ENCODE results near the gene ADCY2.

The ADCY2 gene

GRCh38 chr5:7410936-7411511 is 15.1 kb downstream of the ADCY2 start:
- TF ChIP-seq CTCF (IDR thresholded peaks at IDR 0.05; ENCODE audit: low read length, missing control alignments): no peak
- H3K4me3 ChIP-seq (replicated peaks; ENCODE audit: low read depth, low read length): no peak overlapping the region
- no peak for DNase-seq (ENCODE audit: low read depth)

DNA sequence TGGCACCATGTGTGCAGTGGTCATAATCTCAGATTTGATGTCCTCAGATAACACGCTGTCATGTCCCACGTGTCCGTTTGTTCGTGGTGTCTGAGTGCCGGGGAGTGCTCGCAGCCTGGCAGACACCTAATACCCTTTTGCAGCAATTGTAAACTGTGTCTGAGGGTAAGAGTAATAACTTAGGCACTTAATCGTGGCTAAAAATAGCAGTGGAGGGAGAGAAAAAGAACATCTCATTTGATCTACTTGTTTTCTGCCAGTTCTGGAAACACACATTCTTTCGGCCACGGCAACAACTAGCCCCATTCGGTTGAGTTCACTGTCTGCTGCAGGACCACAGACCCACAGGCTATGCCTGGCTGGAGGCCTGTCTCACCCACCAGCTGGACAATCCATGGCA is 16.5 kb downstream of the ADCY2 start:
- no peak for DNase-seq (ENCODE audit: low read depth)
- H3K4me3 ChIP-seq (replicated peaks; ENCODE audit: low read depth, low read length): no peak overlapping the region
- no peak for TF ChIP-seq CTCF (IDR thresholded peaks at IDR 0.05; ENCODE audit: low read length, missing control alignments)

DNA sequence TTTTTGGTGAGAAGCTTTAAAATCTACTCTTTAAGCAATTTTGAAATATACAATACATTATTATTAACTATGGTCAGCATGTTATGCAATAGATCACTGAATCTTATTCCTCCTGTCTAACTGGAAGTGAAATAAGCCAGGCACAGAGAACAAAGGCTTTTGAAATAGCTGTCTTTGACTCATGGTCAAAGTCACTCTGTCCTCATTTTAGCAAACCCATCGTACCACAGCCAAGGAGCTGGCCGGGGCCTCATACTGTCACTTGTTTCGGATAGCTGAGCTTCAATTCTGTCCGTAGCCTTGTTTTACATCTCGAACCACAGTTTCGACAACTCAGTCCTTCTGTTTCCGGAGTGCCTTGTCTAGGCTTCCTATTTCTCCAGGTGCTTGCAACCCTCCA is 19.2 kb downstream of the ADCY2 start:
- TF ChIP-seq CTCF (IDR thresholded peaks at IDR 0.05; ENCODE audit: low read length, missing control alignments): no peak
- H3K4me3 ChIP-seq (replicated peaks; ENCODE audit: low read depth, low read length): no peak overlapping the region
- no peak for DNase-seq (ENCODE audit: low read depth)

GRCh38 chr5:7415587-7416535 is 19.9 kb downstream of the ADCY2 start:
- TF ChIP-seq CTCF (IDR thresholded peaks at IDR 0.05; ENCODE audit: low read length, missing control alignments): no peak
- no peak for DNase-seq (ENCODE audit: low read depth)
- H3K4me3 ChIP-seq (replicated peaks; ENCODE audit: low read depth, low read length): no peak overlapping the region

- no peak for TF ChIP-seq CTCF (IDR thresholded peaks at IDR 0.05; ENCODE audit: low read length, missing control alignments)
- no peak for DNase-seq (ENCODE audit: low read depth)
- no peak overlapping the region for H3K4me3 ChIP-seq (replicated peaks; ENCODE audit: low read depth, low read length)
Measured at GRCh38 chr5:7418276-7418675, 22.3 kb downstream of the ADCY2 start.

DNA sequence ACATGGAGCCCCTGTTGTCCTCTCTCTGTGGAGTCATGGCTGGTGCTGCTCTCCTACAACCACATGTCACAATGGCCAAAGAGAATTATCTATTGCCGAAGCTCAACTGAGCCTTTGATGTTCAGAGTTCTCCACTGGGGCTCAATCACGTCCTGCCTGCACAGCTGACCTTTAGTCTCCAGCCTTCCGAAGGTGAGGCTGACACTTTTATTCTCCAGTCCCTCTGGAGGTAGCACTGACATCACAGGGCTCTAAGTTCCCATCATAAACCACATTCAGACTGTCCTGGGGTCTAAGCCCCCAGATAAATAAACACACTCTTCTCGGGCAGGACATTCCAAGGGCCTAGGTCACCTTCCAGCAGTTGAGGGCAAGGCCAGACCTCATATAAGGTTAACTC is 23.4 kb downstream of the ADCY2 start:
- TF ChIP-seq CTCF (IDR thresholded peaks at IDR 0.05; ENCODE audit: low read length, missing control alignments): no peak
- H3K4me3 ChIP-seq (replicated peaks; ENCODE audit: low read depth, low read length): no peak overlapping the region
- no peak for DNase-seq (ENCODE audit: low read depth)
